Loucy (cell line): ENCODE results near the gene NR1D2.
A peak's percentile ranks its signal among the peaks of the same experiment; 100 is the strongest.

Source experiments
- H2AFZ ChIP-seq: fragments of 200-600 bp; sonication (generic); 2 replicates; pipeline ENCODE4 v1.6.0; 2016; ENCODE audit warnings: antibody characterized with exemption, mild to moderate bottlenecking, low read length, moderate library complexity
- H3F3A ChIP-seq: fragments of 200-600 bp; 2 replicates; pipeline ENCODE4 v1.6.0; 2016; ENCODE audit warnings: antibody characterized with exemption, low read depth, mild to moderate bottlenecking
- H3K27me3 ChIP-seq: fragments of 200-600 bp; sonication (generic); 2 replicates; pipeline ENCODE4 v1.6.1; 2014; ENCODE audit warnings: low read length, mild to moderate bottlenecking; ENCODE audit not compliant: insufficient read depth, poor library complexity, severe bottlenecking
- H3K36me3 ChIP-seq: fragments of 200-600 bp; sonication (generic); 2 replicates; pipeline ENCODE4 v1.6.1; 2016; ENCODE audit warnings: low read length; ENCODE audit not compliant: insufficient read depth
- H3K4me1 ChIP-seq: fragments of 200-600 bp; sonication (generic); 2 replicates; pipeline ENCODE4 v1.5.1; 2014; ENCODE audit warnings: low read length, mild to moderate bottlenecking; ENCODE audit not compliant: insufficient read depth, poor library complexity, severe bottlenecking
- H3K4me2 ChIP-seq: fragments of 200-600 bp; sonication (generic); 2 replicates; pipeline ENCODE4 v1.6.0; 2014; ENCODE audit warnings: antibody characterized with exemption, low read length, low read depth, mild to moderate bottlenecking; ENCODE audit not compliant: poor library complexity, severe bottlenecking
- H3K4me3 ChIP-seq: fragments of 200-600 bp; sonication (generic); 2 replicates; pipeline ENCODE4 v1.5.1; 2014; ENCODE audit warnings: low read length, mild to moderate bottlenecking, mixed read lengths; ENCODE audit not compliant: poor library complexity, severe bottlenecking
- H3K79me2 ChIP-seq: fragments of 200-600 bp; sonication (generic); 2 replicates; pipeline ENCODE4 v1.6.1; 2014; ENCODE audit warnings: low read length; ENCODE audit not compliant: insufficient read depth
- H3K9ac ChIP-seq: fragments of 200-600 bp; sonication (generic); 2 replicates; pipeline ENCODE4 v1.6.0; 2014; ENCODE audit warnings: mild to moderate bottlenecking, low read depth, low read length, moderate library complexity; ENCODE audit not compliant: poor library complexity, severe bottlenecking
- H3K9me2 ChIP-seq: fragments of 200-600 bp; sonication (generic); replicated peaks from 2 replicates; pipeline ENCODE4 v1.6.1; 2016; ENCODE audit warnings: low read depth, low read length, mixed read lengths
- H3K9me3 ChIP-seq: fragments of 200-600 bp; sonication (generic); 2 replicates; pipeline ENCODE4 v1.6.1; 2014; ENCODE audit warnings: mild to moderate bottlenecking, antibody characterized with exemption, low read length, low read depth; ENCODE audit not compliant: insufficient read depth
- H4K20me1 ChIP-seq: fragments of 200-600 bp; sonication (generic); 2 replicates; pipeline ENCODE4 v1.6.0; 2014; ENCODE audit warnings: antibody characterized with exemption, low read length, mild to moderate bottlenecking; ENCODE audit not compliant: insufficient read depth, poor library complexity, severe bottlenecking
- CTCF ChIP-seq: fragments of 200-600 bp; sonication (generic); conservative IDR thresholded peaks from 2 replicates; pipeline ENCODE4 v1.5.1; 2014; ENCODE audit warnings: mild to moderate bottlenecking, antibody characterized with exemption, low read length
- EZH2phosphoT487 ChIP-seq: fragments of 200-600 bp; IDR thresholded peaks from 2 replicates; pipeline ENCODE4 v1.6.1; 2018; ENCODE audit warnings: antibody characterized with exemption, mild to moderate bottlenecking, moderate library complexity, borderline replicate concordance

NR1D2 gene

DNA sequence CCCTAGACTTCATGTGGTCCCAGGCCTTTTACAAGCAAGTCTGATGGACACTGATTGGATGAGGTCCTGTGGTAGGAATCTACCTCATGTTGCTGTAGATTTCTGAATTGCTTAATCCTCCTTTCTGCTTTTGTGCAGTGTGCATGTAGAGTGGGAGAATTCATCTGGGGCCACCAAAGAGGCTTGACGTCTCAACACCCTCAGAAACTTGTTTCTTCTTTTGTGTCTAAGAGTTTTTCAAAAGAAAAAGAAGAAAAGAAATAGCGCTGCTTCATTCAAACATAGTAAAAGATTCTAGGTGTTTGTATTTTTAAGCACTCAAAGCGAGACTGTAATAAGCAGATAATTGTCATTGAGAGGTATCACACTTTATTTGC lies 46.2 kb downstream of the NR1D2 start:
- Histone ChIP-seq H3K4me3 (no peak overlapping the region), H3K36me3 (no peaks in the 10 kb centered on the region), H3K9me2 (no peaks in the 10 kb centered on the region), H3K9ac (no peak overlapping the region), H3K4me2 (peak overlapping the region; percentile 44), H3K27me3 (no peaks in the 10 kb centered on the region), H3F3A (no peaks in the 10 kb centered on the region), H3K9me3 (no peaks in the 10 kb centered on the region), H2AFZ (no peak overlapping the region), H3K4me1 (peaks cover 21% of the 10 kb centered on the region), H4K20me1 (no peaks in the 10 kb centered on the region), H3K79me2 (no peaks in the 10 kb centered on the region)
- TF ChIP-seq EZH2phosphoT487 (no peak), CTCF (no peak)

- no peak overlapping the region for H3K4me3 ChIP-seq
- H3K9me2 ChIP-seq, result no peaks in the 10 kb centered on the region
- H3F3A ChIP-seq, result no peaks in the 10 kb centered on the region
- peaks cover 26% of the 10 kb centered on the region for H3K4me1 ChIP-seq
- no peaks in the 10 kb centered on the region for H3K27me3 ChIP-seq
- no peaks in the 10 kb centered on the region for H3K36me3 ChIP-seq
- H3K9ac ChIP-seq, result no peak overlapping the region
- no peaks in the 10 kb centered on the region for H4K20me1 ChIP-seq
- H3K79me2 ChIP-seq, result no peaks in the 10 kb centered on the region
- peak overlapping the region; percentile 44 for H3K4me2 ChIP-seq
- H3K9me3 ChIP-seq, result no peaks in the 10 kb centered on the region
- H2AFZ ChIP-seq, result no peak overlapping the region
- TF ChIP-seq CTCF, result no peak
- no peak for TF ChIP-seq EZH2phosphoT487
Measured at GRCh38 chr3:23991683-23992628, 46.9 kb downstream of the NR1D2 start.

DNA sequence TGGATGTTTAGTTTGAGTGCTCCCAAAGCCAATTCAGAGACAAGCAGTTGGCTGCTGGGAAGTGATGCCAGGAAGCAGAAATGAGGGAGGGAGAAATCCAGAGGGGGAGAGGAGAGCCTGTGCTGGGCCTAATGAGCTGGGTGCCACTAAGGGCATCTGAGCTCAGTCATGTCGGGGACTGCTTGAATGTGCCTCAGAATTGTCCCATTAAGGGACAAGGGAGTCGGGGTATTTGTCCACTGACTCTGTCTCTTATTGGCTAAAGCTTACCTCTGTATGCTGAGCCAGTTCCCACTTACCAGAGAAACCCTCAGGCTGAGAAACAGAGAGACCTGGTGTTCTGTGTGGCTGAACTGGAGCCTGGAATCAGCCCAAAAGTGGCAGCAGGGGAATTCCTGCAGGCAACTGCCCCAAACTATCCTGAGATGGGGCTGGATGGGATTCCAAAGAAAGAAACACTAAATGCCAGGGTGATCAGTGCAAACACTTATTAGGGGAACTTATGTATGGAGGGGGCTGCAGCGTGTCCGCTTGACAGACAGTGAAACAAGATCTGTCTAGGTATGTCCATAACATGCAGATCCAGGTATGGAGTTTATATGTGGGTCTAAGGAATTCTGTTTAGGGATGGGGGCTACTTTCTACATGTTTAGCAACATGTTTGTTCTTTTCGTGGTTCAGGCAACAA lies 48.6 kb downstream of the NR1D2 start:
- H3K79me2 ChIP-seq, result no peaks in the 10 kb centered on the region
- no peak overlapping the region for H3K4me3 ChIP-seq
- no peak for TF ChIP-seq CTCF
- TF ChIP-seq EZH2phosphoT487, result no peak
- H3K4me2 ChIP-seq, result no peak overlapping the region
- no peaks in the 10 kb centered on the region for H3K36me3 ChIP-seq
- no peaks in the 10 kb centered on the region for H4K20me1 ChIP-seq
- H3K9ac ChIP-seq, result no peak overlapping the region
- no peaks in the 10 kb centered on the region for H3K9me2 ChIP-seq
- no peaks in the 10 kb centered on the region for H3K9me3 ChIP-seq
- no peaks in the 10 kb centered on the region for H3K27me3 ChIP-seq
- peaks cover 28% of the 10 kb centered on the region for H3K4me1 ChIP-seq
- H2AFZ ChIP-seq, result no peak overlapping the region
- H3F3A ChIP-seq, result no peaks in the 10 kb centered on the region
